ENCODE measurements around the gene DDOST.

Gene DDOST

GRCh38 chr1:20661207-20662109, at the start of gene DDOST:
Gene DDOST, minus strand, starts transcription at chr1:20661369. Its CDS starts 19 bp downstream, at chr1:20661350.
- in situ Hi-C loops (cut with HindIII; ENCODE audit: low sequenced_read_pairs): no loop called here

- in situ Hi-C loops (cut with HindIII; ENCODE audit: low sequenced_read_pairs): no loop called here
Observed at GRCh38 chr1:20710469-20711284, 49.5 kb upstream of the DDOST start.

GRCh38 chr1:20709868-20710267, 48.7 kb upstream of the DDOST start:
- in situ Hi-C loops (cut with HindIII; ENCODE audit: low sequenced_read_pairs): no loop called here

- in situ Hi-C loops (cut with HindIII; ENCODE audit: low sequenced_read_pairs): no loop called here
Observed at GRCh38 chr1:20708891-20709290, 47.7 kb upstream of the DDOST start.

- in situ Hi-C loops (cut with HindIII; ENCODE audit: low sequenced_read_pairs): no loop called here
Observed at GRCh38 chr1:20708057-20708456, 46.9 kb upstream of the DDOST start.

GRCh38 chr1:20706841-20707240, 45.7 kb upstream of the DDOST start:
- in situ Hi-C loops (cut with HindIII; ENCODE audit: low sequenced_read_pairs): no loop called here

GRCh38 chr1:20705203-20705755, 44.1 kb upstream of the DDOST start:
- in situ Hi-C loops (cut with HindIII; ENCODE audit: low sequenced_read_pairs): no loop called here

GRCh38 chr1:20704390-20705202, 43.4 kb upstream of the DDOST start:
- in situ Hi-C loops (cut with HindIII; ENCODE audit: low sequenced_read_pairs): loop anchor here (5.0 kb wide), 2 partner anchors 83 to 458 kb away; partner anchors contain the start of gene HP1BP3

GRCh38 chr1:20703124-20703756, 42.1 kb upstream of the DDOST start:
- in situ Hi-C loops (cut with HindIII; ENCODE audit: low sequenced_read_pairs): loop anchor here (5.0 kb wide), 2 partner anchors 84 to 459 kb away; partner anchors contain the start of gene HP1BP3

- in situ Hi-C loops (cut with HindIII; ENCODE audit: low sequenced_read_pairs): loop anchor here (5.0 kb wide), 2 partner anchors 85 to 460 kb away; partner anchors contain the start of gene HP1BP3
Observed at GRCh38 chr1:20702416-20702815, 41.2 kb upstream of the DDOST start.

GRCh38 chr1:20701847-20702246, 40.7 kb upstream of the DDOST start:
- in situ Hi-C loops (cut with HindIII; ENCODE audit: low sequenced_read_pairs): loop anchor here (5.0 kb wide), 2 partner anchors 85 to 460 kb away; partner anchors contain the start of gene HP1BP3

GRCh38 chr1:20701446-20701845, 40.3 kb upstream of the DDOST start:
- in situ Hi-C loops (cut with HindIII; ENCODE audit: low sequenced_read_pairs): loop anchor here (5.0 kb wide), 2 partner anchors 86 to 461 kb away; partner anchors contain the start of gene HP1BP3

GRCh38 chr1:20700636-20701215, 39.6 kb upstream of the DDOST start:
- in situ Hi-C loops (cut with HindIII; ENCODE audit: low sequenced_read_pairs): loop anchor here (5.0 kb wide), 2 partner anchors 87 to 462 kb away; partner anchors contain the start of gene HP1BP3

- in situ Hi-C loops (cut with HindIII; ENCODE audit: low sequenced_read_pairs): no loop called here
Observed at GRCh38 chr1:20699558-20699957, 38.4 kb upstream of the DDOST start.

- in situ Hi-C loops (cut with HindIII; ENCODE audit: low sequenced_read_pairs): no loop called here
Observed at GRCh38 chr1:20698195-20698910, 37.2 kb upstream of the DDOST start.

- in situ Hi-C loops (cut with HindIII; ENCODE audit: low sequenced_read_pairs): no loop called here
Observed at GRCh38 chr1:20697563-20697962, 36.4 kb upstream of the DDOST start.

- in situ Hi-C loops (cut with HindIII; ENCODE audit: low sequenced_read_pairs): no loop called here
Observed at GRCh38 chr1:20696397-20697333, 35.5 kb upstream of the DDOST start.

GRCh38 chr1:20695515-20695914, 34.3 kb upstream of the DDOST start:
- in situ Hi-C loops (cut with HindIII; ENCODE audit: low sequenced_read_pairs): no loop called here
